HG02798 (cell line): ENCODE measurements around the gene SNX20.
A peak's percentile ranks its signal among the peaks of the same experiment; 100 is the strongest.

Source experiments
- ATAC-seq: cut with Tn5 transposase; IDR thresholded peaks from one replicate; pipeline ENCODE4 v1.9.1; 2021; ENCODE audit warnings: mild to moderate bottlenecking; ENCODE audit not compliant: unreplicated experiment, poor library complexity

The SNX20 gene

DNA sequence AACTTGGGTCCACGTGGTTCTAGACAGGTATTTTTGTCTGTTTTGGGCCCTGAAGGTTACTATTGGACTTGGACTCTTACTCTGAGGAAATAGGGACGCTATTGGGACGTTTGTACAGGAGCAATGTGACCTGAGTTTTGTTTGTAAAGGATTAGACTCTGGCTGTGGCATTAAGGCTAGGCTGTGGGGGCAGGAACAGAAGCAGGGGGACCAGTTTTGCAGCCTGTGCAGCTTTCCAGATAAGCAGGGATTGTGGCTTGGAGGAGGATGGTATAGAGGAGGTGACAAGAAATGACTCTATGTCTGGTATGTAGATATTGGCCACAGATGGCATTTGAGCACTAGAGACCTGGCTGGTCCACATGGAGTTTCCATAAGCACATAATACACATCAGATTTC is 25.1 kb upstream of the SNX20 start:
- no peak for ATAC-seq

DNA sequence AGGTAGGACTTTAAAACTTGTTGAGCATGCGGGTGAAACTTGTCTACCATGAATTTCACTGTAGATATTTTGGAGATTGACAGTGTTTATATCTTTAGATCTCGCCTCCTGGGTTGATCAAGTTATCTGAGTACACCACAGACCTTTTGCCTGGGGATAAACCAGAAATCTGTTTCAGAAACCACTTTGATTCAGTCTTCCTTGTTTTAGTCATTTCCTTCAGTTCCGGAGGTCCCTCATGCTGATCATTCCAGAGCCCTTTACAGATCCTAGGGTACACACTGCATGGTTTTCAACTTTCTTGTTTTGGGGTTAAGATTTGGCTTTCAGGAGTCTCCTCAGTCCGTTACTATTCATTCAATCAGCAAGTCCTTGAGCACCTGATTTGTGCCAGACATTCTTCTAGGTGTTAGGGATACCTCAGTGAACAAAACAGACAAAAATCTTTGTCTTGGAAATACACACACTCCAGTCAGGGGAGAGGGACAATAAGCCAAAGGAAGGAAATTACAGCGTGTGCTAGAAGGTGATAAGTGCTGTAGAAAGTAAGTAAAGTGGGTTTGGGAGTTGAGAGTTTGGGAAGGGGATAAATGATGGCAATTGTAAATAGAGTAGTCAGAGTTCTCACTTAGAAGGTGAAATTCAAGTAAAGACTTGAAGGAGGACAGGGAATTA is 24.5 kb upstream of the SNX20 start:
- no peak for ATAC-seq

DNA sequence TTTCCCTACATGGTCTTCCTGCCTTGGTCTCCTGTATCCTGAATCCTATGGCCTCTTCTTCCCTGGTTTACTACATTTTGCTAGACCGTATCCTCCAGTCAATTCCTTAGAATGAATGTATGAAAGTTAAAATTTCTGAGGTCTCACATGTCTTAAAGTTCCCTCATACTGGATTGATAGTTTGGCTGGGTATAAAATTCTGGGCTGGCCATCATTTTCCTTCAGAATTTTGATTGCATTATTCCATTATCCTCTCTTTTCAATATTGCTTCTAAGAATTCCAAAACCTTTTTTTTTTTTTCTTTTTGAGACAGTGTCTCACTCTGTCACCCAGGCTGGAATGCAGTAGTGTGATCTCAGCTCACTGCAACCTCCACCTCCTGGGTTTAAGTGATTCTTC is 23.1 kb upstream of the SNX20 start:
- ATAC-seq: no peak

GRCh38 chr16:50702725-50703124 is 21.6 kb upstream of the SNX20 start:
- no peak for ATAC-seq

DNA sequence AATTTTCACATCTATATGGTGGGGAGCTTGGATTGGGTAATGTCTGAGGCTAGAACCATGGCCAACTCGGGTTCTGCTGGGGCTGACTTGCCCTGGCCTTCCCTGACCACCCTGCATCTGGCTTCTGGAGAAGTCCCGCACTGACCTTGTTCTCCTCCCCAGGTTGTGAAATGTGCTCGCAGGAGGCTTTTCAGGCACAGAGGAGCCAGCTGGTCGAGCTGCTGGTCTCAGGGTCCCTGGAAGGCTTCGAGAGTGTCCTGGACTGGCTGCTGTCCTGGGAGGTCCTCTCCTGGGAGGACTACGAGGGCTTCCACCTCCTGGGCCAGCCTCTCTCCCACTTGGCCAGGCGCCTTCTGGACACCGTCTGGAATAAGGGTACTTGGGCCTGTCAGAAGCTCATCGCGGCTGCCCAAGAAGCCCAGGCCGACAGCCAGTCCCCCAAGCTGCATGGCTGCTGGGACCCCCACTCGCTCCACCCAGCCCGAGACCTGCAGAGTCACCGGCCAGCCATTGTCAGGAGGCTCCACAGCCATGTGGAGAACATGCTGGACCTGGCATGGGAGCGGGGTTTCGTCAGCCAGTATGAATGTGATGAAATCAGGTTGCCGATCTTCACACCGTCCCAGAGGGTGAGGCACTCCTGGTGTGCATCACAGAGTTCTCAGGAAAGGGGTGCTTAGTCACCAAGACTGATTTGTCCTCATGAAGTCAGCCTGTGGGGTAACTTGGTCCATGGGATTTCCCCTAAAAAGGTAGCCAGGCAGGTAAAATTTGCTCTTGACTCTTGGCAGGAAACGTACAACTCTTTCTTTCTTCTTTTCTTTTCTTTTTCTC is 18.4 kb upstream of the SNX20 start:
- ATAC-seq: no peak

DNA sequence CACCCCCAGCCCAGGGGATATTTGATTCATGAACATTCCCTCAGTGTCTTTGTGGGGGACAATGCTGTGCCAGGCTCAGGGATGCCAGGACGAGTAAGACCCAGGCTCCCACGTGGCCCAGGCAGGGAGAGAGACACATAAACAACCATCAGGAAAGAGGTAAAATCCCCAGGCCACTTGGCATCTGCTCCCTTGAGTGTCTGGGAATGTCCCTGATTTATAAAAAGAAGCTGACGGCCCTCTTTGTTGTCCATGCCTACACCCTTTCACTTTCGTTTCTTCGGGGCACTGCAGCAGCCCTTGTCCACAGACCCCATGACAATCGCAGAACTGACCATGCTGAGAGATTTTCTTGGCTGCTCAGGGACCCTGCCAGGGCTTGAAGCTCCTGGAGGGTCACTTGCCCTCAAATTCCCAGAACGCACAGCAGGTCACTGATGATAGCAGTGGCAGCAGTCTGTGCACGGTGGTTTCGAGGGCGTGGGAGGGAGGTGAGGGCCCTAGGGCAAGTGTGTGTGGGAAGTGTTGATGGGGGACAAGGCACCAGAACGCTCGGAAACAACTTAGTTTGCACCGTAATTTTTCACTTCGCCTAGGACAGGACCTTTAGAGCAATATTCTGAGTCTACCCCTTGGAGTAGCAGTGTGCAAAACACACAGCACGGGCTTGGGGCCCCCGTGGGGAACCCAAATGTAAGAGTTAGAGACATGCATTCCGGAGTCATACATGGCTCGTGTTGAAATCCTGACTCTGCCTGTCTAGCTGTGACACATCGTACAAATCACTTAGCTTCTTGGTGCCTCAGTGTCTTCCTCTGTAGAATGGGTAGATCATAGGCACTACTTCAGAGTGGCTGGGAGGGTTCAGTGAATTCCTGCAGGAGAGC is 17.0 kb upstream of the SNX20 start:
- peak; percentile 48 for ATAC-seq

- ATAC-seq: no peak
Observed at GRCh38 chr16:50697421-50697715, 16.3 kb upstream of the SNX20 start.

- ATAC-seq: peak; percentile 68
Observed at GRCh38 chr16:50696575-50697420, 15.7 kb upstream of the SNX20 start.

- no peak for ATAC-seq
Observed at GRCh38 chr16:50696126-50696525, 15.0 kb upstream of the SNX20 start.

DNA sequence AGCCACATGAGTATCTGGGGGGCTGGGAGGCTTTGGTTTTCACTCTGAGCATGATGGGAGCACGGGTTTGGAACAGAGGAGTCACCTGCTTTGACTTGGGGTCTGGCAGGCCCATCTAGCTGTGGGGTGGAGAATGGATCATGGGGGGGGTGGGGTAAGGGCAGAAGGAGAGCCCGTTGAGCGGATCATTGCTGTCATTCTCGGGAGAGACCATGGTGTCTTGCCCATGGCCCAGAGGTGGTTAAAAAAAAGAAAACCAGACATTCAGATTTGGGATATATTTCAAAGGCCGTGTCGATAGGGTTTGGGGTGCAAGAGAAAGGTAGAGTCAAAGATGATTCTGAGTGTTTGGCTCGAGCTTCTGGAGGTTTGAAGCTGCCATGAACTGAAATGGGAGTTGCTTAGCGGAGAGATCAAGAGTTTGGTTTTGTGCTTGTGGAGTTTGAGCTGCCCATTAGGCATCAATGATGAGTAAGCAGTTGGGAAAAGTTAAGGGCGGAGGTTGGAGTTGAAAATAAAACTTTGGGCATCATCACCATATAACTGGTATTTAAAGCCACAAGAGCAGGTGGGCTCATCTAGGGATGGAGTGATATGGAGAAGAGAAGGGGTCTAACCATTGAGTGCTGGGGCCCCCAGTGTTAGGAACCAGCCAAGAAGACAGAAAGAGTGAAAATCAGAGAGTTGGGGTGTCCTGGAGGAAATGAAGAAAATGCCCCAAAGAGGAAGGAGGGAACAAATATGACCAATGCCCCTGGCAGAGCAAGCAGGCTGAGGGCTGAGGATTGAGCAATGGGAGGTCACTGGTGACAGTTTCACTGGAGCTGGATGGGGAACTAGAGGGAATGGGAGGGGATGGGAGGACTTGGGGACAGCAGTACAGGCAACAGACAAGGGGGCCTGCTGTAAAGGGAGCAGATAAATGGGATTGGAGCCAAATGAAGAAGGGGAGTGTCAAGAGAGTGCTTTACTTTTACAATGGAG is 14.2 kb upstream of the SNX20 start:
- no peak for ATAC-seq

GRCh38 chr16:50694206-50694605 is 13.1 kb upstream of the SNX20 start:
- ATAC-seq: no peak

- no peak for ATAC-seq
Observed at GRCh38 chr16:50692999-50693781, 12.1 kb upstream of the SNX20 start, which contains the start of gene NOD2. NOD2 (plus strand) TSS chr16:50693606; CDS start chr16:50699496, 5,890 bp downstream.

GRCh38 chr16:50692644-50692998 is 11.5 kb upstream of the SNX20 start:
- ATAC-seq: no peak

DNA sequence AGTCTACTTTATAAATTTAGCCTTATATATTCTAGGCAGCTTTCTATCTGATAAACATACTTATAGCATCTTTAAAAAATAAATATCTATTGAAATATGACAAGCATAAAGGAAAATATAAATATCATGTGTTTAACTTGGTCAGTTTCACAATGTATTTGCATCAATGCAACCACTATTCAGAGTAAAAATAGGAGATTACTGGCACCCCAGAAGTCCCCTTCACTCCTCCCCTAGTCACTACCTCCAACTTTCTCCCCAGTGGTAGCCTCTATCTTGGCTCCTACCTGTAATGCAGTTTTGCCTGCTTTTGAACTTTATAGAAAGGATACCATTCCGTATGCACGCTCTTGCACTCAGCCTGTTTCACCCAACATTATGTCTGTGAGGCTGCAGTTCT is 9.1 kb upstream of the SNX20 start:
- ATAC-seq: no peak

GRCh38 chr16:50688867-50689266 is 7.8 kb upstream of the SNX20 start:
- no peak for ATAC-seq

- no peak for ATAC-seq
Observed at GRCh38 chr16:50688083-50688482, 7.0 kb upstream of the SNX20 start.

GRCh38 chr16:50685462-50686063 is 4.5 kb upstream of the SNX20 start:
- ATAC-seq: peak; percentile 1
